ENCODE measurements around the gene ERP27.

DNA sequence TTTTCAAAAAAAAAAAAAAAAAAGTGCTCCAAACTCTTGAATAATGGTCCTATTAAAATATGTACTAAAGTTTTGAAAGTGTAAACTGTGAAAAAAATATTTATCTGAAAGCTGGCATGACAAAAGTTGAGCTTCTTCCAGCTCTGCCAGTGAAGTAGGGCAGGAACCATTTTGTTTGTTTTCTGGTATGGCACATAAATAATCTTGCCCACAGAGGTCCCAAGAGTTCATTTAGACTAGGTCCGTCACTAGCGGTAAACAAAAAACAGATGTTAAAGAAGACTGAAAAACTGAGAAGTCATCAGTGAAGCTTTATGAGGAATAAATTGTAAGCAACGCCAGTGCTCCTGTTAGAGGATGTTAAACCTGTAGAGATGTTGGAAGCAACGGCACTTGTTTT, 7.0 kb downstream of the ERP27 start:
- TF ChIP-seq POLR2AphosphoS5 (IDR thresholded peaks at IDR 0.05) (no peak), POLR2A (IDR thresholded peaks at IDR 0.05) (no peak), EP300 (IDR thresholded peaks at IDR 0.05) (no peak)
- TF ChIP-seq, protein P1, sequence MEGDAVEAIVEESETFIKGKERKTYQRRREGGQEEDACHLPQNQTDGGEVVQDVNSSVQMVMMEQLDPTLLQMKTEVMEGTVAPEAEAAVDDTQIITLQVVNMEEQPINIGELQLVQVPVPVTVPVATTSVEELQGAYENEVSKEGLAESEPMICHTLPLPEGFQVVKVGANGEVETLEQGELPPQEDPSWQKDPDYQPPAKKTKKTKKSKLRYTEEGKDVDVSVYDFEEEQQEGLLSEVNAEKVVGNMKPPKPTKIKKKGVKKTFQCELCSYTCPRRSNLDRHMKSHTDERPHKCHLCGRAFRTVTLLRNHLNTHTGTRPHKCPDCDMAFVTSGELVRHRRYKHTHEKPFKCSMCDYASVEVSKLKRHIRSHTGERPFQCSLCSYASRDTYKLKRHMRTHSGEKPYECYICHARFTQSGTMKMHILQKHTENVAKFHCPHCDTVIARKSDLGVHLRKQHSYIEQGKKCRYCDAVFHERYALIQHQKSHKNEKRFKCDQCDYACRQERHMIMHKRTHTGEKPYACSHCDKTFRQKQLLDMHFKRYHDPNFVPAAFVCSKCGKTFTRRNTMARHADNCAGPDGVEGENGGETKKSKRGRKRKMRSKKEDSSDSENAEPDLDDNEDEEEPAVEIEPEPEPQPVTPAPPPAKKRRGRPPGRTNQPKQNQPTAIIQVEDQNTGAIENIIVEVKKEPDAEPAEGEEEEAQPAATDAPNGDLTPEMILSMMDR (IDR thresholded peaks at IDR 0.05), result no peak
